GM23338 (cell line): ENCODE data around the gene TTC31. TPM values are rescaled to one million over a fixed set of nuclear protein-coding genes. Genes with fewer than 3 reads are reported as not detected.

Source experiments
- ATAC-seq: fragments of 200-7000 bp; cut with Tn5 transposase; 3 replicates; pipeline ENCODE4 v1.9.1; 2020
- DNase-seq: peaks from one replicate; pipeline ENCODE4 v3.0.0-alpha.2; 2015; ENCODE audit warnings: low spot score
- H2AFZ ChIP-seq: fragments of 200-600 bp; sonication (generic); 2 replicates; pipeline ENCODE4 v1.8.0; 2016; ENCODE audit warnings: antibody characterized with exemption, mild to moderate bottlenecking, moderate library complexity
- H3F3A ChIP-seq: fragments of 200-600 bp; sonication (generic); replicated peaks from 2 replicates; pipeline ENCODE4 v1.8.0; 2017; ENCODE audit warnings: antibody characterized with exemption, mixed run types, low read depth
- H3K27ac ChIP-seq: fragments of 200-600 bp; sonication (generic); 2 replicates; pipeline ENCODE4 v1.6.1; 2016; ENCODE audit warnings: low read depth
- H3K27me3 ChIP-seq: fragments of 200-600 bp; sonication (generic); 2 replicates; pipeline ENCODE4 v1.8.0; 2016; ENCODE audit warnings: mild to moderate bottlenecking, mixed run types, moderate library complexity; ENCODE audit not compliant: insufficient read depth
- H3K36me3 ChIP-seq: fragments of 200-600 bp; sonication (generic); 2 replicates; pipeline ENCODE4 v1.8.0; 2016; ENCODE audit warnings: mild to moderate bottlenecking; ENCODE audit not compliant: insufficient read depth
- H3K4me1 ChIP-seq: fragments of 200-600 bp; sonication (generic); 2 replicates; pipeline ENCODE4 v1.8.0; 2016; ENCODE audit warnings: mild to moderate bottlenecking, moderate library complexity; ENCODE audit not compliant: insufficient read depth
- H3K4me2 ChIP-seq: fragments of 200-600 bp; sonication (generic); 2 replicates; pipeline ENCODE4 v1.7.1; 2017; ENCODE audit warnings: mixed run types
- H3K4me3 ChIP-seq: fragments of 200-600 bp; sonication (generic); 2 replicates; pipeline ENCODE4 v1.6.1; 2016; ENCODE audit warnings: mixed run types
- H3K79me2 ChIP-seq: fragments of 200-600 bp; sonication (generic); replicated peaks from 2 replicates; pipeline ENCODE4 v1.8.0; 2017; ENCODE audit warnings: mild to moderate bottlenecking; ENCODE audit not compliant: insufficient read depth
- H3K9me2 ChIP-seq: fragments of 200-600 bp; sonication (generic); 2 replicates; pipeline ENCODE4 v1.8.0; 2017; ENCODE audit not compliant: insufficient read depth
- H4K20me1 ChIP-seq: fragments of 200-600 bp; sonication (generic); replicated peaks from 2 replicates; pipeline ENCODE4 v1.8.0; 2017; ENCODE audit warnings: mild to moderate bottlenecking; ENCODE audit not compliant: insufficient read depth
- H3K27ac Mint-ChIP-seq: 2 replicates; pipeline ENCODE4 v1.8.0; 2020; ENCODE audit warnings: inconsistent platforms, mild to moderate bottlenecking, moderate library complexity, mixed read lengths
- H3K27me3 Mint-ChIP-seq: 3 replicates; pipeline ENCODE4 v1.8.0; 2022; ENCODE audit warnings: low read depth, mild to moderate bottlenecking, moderate library complexity, mixed read lengths, inconsistent platforms; ENCODE audit not compliant: insufficient read depth, poor library complexity
- H3K36me3 Mint-ChIP-seq: 3 replicates; pipeline ENCODE4 v1.8.0; 2021; ENCODE audit warnings: low read depth, mild to moderate bottlenecking, inconsistent platforms, moderate library complexity, mixed read lengths
- H3K4me1 Mint-ChIP-seq: 3 replicates; pipeline ENCODE4 v1.8.0; 2020; ENCODE audit warnings: mild to moderate bottlenecking, inconsistent platforms, mixed read lengths
- H3K4me3 Mint-ChIP-seq: 3 replicates; pipeline ENCODE4 v1.8.0; 2021; ENCODE audit warnings: moderate library complexity, mild to moderate bottlenecking, inconsistent platforms, mixed read lengths
- H3K9me3 Mint-ChIP-seq: 3 replicates; pipeline ENCODE4 v1.8.0; 2020; ENCODE audit warnings: moderate library complexity, mild to moderate bottlenecking, inconsistent platforms, mixed read lengths
- CREB1 ChIP-seq: fragments of 250-450 bp; sonication (Bioruptor Pico); IDR thresholded peaks from 2 replicates; pipeline ENCODE4 v1.5.0; 2020; ENCODE audit warnings: low read depth, mild to moderate bottlenecking, moderate library complexity
- EZH2 ChIP-seq: fragments of 200-600 bp; sonication (generic); IDR thresholded peaks from one replicate; pipeline ENCODE4 v1.8.0; 2017; ENCODE audit warnings: antibody characterized with exemption, mild to moderate bottlenecking, low read depth; ENCODE audit not compliant: unreplicated experiment
- JUNB ChIP-seq: IDR thresholded peaks from one replicate; pipeline ENCODE4 v1.6.1; 2016; ENCODE audit warnings: antibody characterized with exemption; ENCODE audit not compliant: unreplicated experiment
- NANOG ChIP-seq: IDR thresholded peaks from 2 replicates; pipeline ENCODE4 v1.6.1; 2016; ENCODE audit warnings: antibody characterized with exemption, borderline replicate concordance
- POLR2AphosphoS5 ChIP-seq: IDR thresholded peaks from 2 replicates; pipeline ENCODE4 v1.6.1; 2016; ENCODE audit warnings: antibody characterized with exemption, low read depth
- STAT1 ChIP-seq: IDR thresholded peaks from one replicate; pipeline ENCODE4 v1.6.1; 2016; ENCODE audit warnings: antibody characterized with exemption; ENCODE audit not compliant: unreplicated experiment
- ZNF331 ChIP-seq: fragments of 250-450 bp; sonication (Bioruptor Pico); IDR thresholded peaks from 2 replicates; pipeline ENCODE4 v1.5.0; 2020; ENCODE audit warnings: low read depth, mild to moderate bottlenecking, moderate library complexity
- polyA plus RNA-seq: library from polyadenylated mRNA; unstranded; fragments of >200 nt; fragmentation: Nextera tagmentation; extraction: Ambion mirVana; gene quantifications from 2 replicates; pipeline ENCODE4 v1.2.1, GENCODE V29; 2016
- total RNA-seq: library from RNA; depleted of rRNA; stranded (reverse); fragments of >200 nt; shearing (Covaris generic); gene quantifications from 2 replicates; pipeline ENCODE4 v1.2.3, GENCODE V29; 2014
- TF ChIP-seq, protein P1 (sequence below): fragments of 250-450 bp; sonication (Bioruptor Pico); IDR thresholded peaks from 2 replicates; pipeline ENCODE4 v1.5.0; 2020; ENCODE audit warnings: mild to moderate bottlenecking, moderate library complexity
- TF ChIP-seq, protein P2 (sequence below), 2 experiments: fragments of 200-600 bp in 1 of 2; sonication (generic) in 1 of 2; conservative IDR thresholded peaks; 2 replicates each; pipeline versions ENCODE4 v1.5.1 to v1.6.1; 2016 to 2017; ENCODE audit warnings: antibody characterized with exemption in 2 of 2, low read depth in 2 of 2, mild to moderate bottlenecking in 2 of 2, moderate library complexity in 1 of 2

The TTC31 gene
- total and polyA plus RNA-seq, 2 experiments from 2014 or later = 15.8 to 29.2 TPM

DNA sequence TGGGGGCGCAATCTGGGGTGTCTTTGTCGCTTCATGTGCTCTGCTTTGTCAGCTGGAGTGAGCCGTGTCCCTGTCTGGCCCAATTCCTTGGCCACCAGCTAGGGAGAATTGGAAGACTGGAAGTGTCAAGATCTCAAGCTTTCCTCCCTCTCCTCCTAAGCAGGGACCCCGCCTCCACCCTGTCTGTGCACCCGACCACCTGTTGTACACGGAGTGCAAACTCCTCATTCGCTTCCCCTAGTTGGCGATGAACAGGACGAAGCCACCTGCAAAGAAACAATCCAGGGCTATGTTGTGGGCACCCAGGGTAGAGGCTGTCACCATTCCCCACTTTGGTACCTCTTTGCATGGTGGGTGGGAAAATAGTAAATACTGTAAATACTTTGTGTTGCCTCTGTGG, 44.9 kb downstream of the TTC31 start (continued):
- TF ChIP-seq, protein P1, sequence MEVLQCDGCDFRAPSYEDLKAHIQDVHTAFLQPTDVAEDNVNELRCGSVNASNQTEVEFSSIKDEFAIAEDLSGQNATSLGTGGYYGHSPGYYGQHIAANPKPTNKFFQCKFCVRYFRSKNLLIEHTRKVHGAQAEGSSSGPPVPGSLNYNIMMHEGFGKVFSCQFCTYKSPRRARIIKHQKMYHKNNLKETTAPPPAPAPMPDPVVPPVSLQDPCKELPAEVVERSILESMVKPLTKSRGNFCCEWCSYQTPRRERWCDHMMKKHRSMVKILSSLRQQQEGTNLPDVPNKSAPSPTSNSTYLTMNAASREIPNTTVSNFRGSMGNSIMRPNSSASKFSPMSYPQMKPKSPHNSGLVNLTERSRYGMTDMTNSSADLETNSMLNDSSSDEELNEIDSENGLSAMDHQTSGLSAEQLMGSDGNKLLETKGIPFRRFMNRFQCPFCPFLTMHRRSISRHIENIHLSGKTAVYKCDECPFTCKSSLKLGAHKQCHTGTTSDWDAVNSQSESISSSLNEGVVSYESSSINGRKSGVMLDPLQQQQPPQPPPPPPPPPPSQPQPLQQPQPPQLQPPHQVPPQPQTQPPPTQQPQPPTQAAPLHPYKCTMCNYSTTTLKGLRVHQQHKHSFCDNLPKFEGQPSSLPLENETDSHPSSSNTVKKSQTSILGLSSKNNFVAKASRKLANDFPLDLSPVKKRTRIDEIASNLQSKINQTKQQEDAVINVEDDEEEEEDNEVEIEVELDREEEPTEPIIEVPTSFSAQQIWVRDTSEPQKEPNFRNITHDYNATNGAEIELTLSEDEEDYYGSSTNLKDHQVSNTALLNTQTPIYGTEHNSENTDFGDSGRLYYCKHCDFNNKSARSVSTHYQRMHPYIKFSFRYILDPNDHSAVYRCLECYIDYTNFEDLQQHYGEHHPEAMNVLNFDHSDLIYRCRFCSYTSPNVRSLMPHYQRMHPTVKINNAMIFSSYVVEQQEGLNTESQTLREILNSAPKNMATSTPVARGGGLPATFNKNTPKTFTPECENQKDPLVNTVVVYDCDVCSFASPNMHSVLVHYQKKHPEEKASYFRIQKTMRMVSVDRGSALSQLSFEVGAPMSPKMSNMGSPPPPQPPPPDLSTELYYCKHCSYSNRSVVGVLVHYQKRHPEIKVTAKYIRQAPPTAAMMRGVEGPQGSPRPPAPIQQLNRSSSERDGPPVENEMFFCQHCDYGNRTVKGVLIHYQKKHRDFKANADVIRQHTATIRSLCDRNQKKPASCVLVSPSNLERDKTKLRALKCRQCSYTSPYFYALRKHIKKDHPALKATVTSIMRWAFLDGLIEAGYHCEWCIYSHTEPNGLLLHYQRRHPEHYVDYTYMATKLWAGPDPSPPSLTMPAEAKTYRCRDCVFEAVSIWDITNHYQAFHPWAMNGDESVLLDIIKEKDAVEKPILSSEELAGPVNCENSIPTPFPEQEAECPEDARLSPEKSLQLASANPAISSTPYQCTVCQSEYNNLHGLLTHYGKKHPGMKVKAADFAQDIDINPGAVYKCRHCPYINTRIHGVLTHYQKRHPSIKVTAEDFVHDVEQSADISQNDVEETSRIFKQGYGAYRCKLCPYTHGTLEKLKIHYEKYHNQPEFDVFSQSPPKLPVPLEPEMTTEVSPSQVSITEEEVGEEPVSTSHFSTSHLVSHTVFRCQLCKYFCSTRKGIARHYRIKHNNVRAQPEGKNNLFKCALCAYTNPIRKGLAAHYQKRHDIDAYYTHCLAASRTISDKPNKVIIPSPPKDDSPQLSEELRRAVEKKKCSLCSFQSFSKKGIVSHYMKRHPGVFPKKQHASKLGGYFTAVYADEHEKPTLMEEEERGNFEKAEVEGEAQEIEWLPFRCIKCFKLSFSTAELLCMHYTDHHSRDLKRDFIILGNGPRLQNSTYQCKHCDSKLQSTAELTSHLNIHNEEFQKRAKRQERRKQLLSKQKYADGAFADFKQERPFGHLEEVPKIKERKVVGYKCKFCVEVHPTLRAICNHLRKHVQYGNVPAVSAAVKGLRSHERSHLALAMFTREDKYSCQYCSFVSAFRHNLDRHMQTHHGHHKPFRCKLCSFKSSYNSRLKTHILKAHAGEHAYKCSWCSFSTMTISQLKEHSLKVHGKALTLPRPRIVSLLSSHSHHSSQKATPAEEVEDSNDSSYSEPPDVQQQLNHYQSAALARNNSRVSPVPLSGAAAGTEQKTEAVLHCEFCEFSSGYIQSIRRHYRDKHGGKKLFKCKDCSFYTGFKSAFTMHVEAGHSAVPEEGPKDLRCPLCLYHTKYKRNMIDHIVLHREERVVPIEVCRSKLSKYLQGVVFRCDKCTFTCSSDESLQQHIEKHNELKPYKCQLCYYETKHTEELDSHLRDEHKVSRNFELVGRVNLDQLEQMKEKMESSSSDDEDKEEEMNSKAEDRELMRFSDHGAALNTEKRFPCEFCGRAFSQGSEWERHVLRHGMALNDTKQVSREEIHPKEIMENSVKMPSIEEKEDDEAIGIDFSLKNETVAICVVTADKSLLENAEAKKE (CRISPR knock-in tag) = no peak
- TF ChIP-seq ZNF331 (CRISPR knock-in tag) = no peak
- no peak for TF ChIP-seq POLR2AphosphoS5
- TF ChIP-seq CREB1 (CRISPR knock-in tag) = no peak
- TF ChIP-seq JUNB = no peak
- no peak for TF ChIP-seq STAT1
- no peak for TF ChIP-seq NANOG
- TF ChIP-seq EZH2 = no peak

DNA sequence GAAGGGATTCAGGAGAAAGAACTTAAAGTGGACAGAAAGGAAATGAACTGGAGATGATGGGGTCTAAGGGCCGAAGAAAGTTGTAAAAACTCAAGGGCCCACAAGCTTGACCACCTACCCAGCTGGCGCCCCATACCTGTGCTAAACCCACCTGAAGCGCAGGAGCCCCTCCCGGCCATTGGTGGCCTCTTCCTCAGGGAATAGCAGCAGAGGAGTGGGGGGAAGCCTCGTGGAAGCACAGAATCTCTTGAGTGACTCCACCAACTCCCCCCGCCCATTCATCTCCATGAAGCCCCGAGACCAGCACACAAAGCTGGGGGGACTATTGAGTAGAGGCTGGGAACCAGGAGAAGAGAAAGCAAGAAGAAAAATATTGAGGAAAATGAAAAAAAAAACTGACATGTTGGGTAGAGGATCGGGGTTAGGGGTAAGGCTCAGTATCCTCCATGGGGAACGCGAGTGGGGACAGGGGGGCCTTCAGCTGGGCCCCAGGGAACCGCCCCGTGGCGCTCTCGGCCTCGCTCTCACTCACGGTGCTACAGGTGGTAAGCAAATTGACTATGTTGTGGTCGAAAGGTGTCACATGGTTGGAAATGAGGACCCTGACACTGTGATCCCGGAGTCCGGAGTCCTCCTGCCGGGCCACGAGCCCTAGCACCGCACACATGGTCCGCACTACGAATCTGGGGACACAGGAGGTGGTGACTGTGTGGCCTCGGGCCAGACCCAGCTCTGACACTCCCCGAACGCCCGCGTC, 45.9 kb downstream of the TTC31 start:
- peaks cover 18% of the 10 kb centered on the region for H3K79me2 ChIP-seq
- DNase-seq (no peak), ATAC-seq (peak; percentile 6)
- peaks cover 9% of the 10 kb centered on the region; the same call in 1 of the 2 replicates for H4K20me1 ChIP-seq
- H3K36me3 Mint-ChIP-seq = peaks cover 52% of the 10 kb centered on the region
- H3K36me3 ChIP-seq = peaks cover 11% of the 10 kb centered on the region
- no peaks in the 10 kb centered on the region for H3K9me3 Mint-ChIP-seq
- H2AFZ ChIP-seq = peak overlapping the region; percentile 94; the same call in 1 of the 2 replicates
- peaks cover 18% of the 10 kb centered on the region for H3K27me3 Mint-ChIP-seq
- peak overlapping the region; percentile 100 for H3K4me3 Mint-ChIP-seq
- peaks cover 19% of the 10 kb centered on the region for H3K4me1 Mint-ChIP-seq
- H3K4me2 ChIP-seq = peak overlapping the region; percentile 98
- H3K27ac Mint-ChIP-seq = peak overlapping the region; percentile 97
- H3K4me3 ChIP-seq = peak overlapping the region; percentile 100
- no peaks in the 10 kb centered on the region for H3K27me3 ChIP-seq
- no peak for TF ChIP-seq ZNF331 (CRISPR knock-in tag)
- TF ChIP-seq, protein P2, sequence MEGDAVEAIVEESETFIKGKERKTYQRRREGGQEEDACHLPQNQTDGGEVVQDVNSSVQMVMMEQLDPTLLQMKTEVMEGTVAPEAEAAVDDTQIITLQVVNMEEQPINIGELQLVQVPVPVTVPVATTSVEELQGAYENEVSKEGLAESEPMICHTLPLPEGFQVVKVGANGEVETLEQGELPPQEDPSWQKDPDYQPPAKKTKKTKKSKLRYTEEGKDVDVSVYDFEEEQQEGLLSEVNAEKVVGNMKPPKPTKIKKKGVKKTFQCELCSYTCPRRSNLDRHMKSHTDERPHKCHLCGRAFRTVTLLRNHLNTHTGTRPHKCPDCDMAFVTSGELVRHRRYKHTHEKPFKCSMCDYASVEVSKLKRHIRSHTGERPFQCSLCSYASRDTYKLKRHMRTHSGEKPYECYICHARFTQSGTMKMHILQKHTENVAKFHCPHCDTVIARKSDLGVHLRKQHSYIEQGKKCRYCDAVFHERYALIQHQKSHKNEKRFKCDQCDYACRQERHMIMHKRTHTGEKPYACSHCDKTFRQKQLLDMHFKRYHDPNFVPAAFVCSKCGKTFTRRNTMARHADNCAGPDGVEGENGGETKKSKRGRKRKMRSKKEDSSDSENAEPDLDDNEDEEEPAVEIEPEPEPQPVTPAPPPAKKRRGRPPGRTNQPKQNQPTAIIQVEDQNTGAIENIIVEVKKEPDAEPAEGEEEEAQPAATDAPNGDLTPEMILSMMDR (conservative IDR thresholded peaks at IDR 0.05; ENCODE audit: low read depth in 2 of 2) = 0 out of 4 replicates have a peak, but pooled peaks of 1 of the 2 experiments have one; percentile 6
- no peak for TF ChIP-seq POLR2AphosphoS5
- peaks cover 7% of the 10 kb centered on the region; the same call in 1 of the 2 replicates for H3K4me1 ChIP-seq
- no peaks in the 10 kb centered on the region for H3K9me2 ChIP-seq
- 0 out of 2 replicates have a peak, but pooled peaks cover 12% of the 10 kb centered on the region for H3F3A ChIP-seq
- H3K27ac ChIP-seq = peak overlapping the region; percentile 83; the same call in 1 of the 2 replicates
